Mammary epithelial cell (primary cell): ENCODE results near the gene CNDP2.

Experiments used
- EZH2 ChIP-seq: IDR thresholded peaks from 2 replicates; pipeline ENCODE4 v1.6.1; 2012; ENCODE audit warnings: low read length, inconsistent platforms, borderline replicate concordance
- TF ChIP-seq, protein P1 (sequence below), 2 donors: IDR thresholded peaks in 1 of 2; conservative IDR thresholded peaks in 1 of 2; 2 replicates each; pipeline ENCODE4 v1.5.1; 2011 to 2012; ENCODE audit warnings: inconsistent platforms in 2 of 2, low read length in 2 of 2, mild to moderate bottlenecking in 2 of 2, control low read depth in 1 of 2, low read depth in 1 of 2; ENCODE audit not compliant: insufficient read depth in 1 of 2; ENCODE audit errors: extremely low read depth in 1 of 2

DNA sequence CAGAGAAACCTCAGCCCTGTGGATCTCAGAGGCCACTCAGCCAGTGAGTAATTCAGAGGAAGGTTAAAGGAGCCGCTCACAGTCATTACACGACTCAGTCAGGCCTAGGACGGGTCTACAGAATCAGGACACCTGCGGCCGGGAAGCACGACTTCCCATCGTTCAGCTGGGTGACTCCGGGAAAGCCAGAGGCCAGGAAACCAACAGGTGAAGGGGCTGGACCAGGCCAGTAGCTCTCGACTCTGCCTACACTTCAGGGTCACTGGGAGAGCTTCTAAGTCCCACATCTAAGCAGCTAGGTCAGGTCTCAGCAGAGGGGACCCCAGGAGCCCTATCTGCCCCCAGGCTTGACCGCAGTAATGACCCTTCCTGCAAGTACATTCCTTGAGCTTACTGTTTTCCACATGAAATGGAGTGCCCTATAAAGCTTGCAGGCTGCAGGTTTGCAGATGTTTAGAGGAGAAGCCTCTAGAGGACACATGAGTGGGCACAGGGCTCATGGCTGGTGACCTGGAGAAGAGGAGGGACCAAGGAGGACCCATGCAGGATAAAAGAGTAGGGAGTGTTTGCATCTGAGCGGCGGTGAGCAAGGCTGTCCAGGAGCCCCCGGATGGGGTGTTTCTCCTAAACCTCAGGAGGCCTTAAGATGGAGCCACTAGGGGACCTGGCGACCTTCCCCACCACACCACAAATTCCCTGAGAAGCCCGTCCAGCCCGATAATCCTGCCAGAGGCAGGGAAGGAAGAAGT is 48.6 kb upstream of the CNDP2 start:
- TF ChIP-seq EZH2, result no peak
- TF ChIP-seq, protein P1, sequence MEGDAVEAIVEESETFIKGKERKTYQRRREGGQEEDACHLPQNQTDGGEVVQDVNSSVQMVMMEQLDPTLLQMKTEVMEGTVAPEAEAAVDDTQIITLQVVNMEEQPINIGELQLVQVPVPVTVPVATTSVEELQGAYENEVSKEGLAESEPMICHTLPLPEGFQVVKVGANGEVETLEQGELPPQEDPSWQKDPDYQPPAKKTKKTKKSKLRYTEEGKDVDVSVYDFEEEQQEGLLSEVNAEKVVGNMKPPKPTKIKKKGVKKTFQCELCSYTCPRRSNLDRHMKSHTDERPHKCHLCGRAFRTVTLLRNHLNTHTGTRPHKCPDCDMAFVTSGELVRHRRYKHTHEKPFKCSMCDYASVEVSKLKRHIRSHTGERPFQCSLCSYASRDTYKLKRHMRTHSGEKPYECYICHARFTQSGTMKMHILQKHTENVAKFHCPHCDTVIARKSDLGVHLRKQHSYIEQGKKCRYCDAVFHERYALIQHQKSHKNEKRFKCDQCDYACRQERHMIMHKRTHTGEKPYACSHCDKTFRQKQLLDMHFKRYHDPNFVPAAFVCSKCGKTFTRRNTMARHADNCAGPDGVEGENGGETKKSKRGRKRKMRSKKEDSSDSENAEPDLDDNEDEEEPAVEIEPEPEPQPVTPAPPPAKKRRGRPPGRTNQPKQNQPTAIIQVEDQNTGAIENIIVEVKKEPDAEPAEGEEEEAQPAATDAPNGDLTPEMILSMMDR (conservative IDR thresholded peaks at IDR 0.05 in 1 of 2, IDR thresholded peaks at IDR 0.05 in 1 of 2; ENCODE audit: extremely low read depth in 1 of 2, insufficient read depth in 1 of 2, low read depth in 1 of 2, low read length in 2 of 2), result no peak
